ENCODE data around the gene ACO1.

Gene ACO1

DNA sequence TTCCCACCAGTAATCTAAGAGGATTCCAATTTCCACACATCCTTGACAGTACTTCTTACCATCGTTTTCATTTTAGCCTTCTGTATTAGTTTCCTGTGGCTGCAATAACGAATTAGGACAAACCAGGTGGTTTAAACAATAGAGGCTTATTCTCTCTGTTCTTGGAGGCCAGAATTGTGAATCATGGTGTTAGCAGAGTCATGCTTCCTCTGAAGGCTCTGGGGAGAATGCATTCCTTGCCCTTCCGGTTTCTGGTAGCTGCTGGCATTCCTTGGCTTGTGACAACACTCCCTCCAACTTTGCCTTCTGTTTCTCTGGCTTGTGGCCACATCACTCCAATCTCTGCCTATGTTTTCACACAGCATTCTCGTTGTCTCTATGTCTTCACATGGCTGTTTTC, 118.0 kb downstream of the ACO1 start:
- no peak for DNase-seq

DNA sequence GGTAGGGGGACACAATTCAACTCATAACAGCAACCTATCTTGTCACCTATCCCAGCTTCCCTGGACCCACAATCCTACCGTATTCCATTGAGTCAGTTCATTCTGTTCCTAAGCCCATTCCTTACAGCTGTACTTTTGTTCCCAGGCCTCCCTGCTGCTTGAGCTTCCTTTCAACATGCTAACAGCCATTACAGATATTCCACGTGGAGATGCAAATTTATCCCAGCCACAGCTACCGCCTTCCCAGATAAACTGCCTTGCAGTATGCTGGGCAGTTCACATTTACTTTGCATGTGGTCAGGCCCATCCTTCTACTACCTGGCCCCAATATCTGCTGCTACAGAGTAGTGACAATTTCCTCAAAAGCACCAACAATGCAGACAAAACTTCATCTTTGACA, 118.6 kb downstream of the ACO1 start:
- DNase-seq, result no peak

Data from right hindlimb (tissue), 1 donor.